GM18951 (cell line): ENCODE measurements around the gene CROCC2.

Experiments used
- POLR2A ChIP-seq: IDR thresholded peaks from 4 replicates; pipeline ENCODE4 v1.6.1; 2011; ENCODE audit warnings: mild to moderate bottlenecking; ENCODE audit not compliant: insufficient read length, insufficient read depth; ENCODE audit errors: extremely low read depth
- in situ Hi-C: fragments of 300-500 bp; cut with MboI; formaldehyde crosslinking; loops from one replicate; pipeline ENCODE4 v1.12.0; 2022; ENCODE audit warnings: low sequenced_read_pairs, mixed read lengths, inconsistent platforms; ENCODE audit not compliant: unreplicated experiment

Gene CROCC2

GRCh38 chr2:240891492-240892340 lies 14.4 kb upstream of the CROCC2 start:
- in situ Hi-C loops, result no loop called here
- TF ChIP-seq POLR2A, result no peak

- in situ Hi-C loops, result no loop called here
Measured at GRCh38 chr2:240892356-240892755, 13.8 kb upstream of the CROCC2 start.

GRCh38 chr2:240892925-240893324 lies 13.2 kb upstream of the CROCC2 start:
- in situ Hi-C loops, result no loop called here
- no peak for TF ChIP-seq POLR2A

More at GRCh38 chr2:240892356-240892755, 13.8 kb upstream of the CROCC2 start:
- no peak for TF ChIP-seq POLR2A

- in situ Hi-C loops, result no loop called here
Measured at GRCh38 chr2:240893363-240893844, 12.7 kb upstream of the CROCC2 start.

GRCh38 chr2:240894006-240894405 lies 12.1 kb upstream of the CROCC2 start:
- in situ Hi-C loops, result no loop called here
- TF ChIP-seq POLR2A, result no peak

More at GRCh38 chr2:240893363-240893844, 12.7 kb upstream of the CROCC2 start:
- TF ChIP-seq POLR2A, result no peak

GRCh38 chr2:240894836-240895558 lies 11.1 kb upstream of the CROCC2 start:
- in situ Hi-C loops, result no loop called here
- no peak for TF ChIP-seq POLR2A

- in situ Hi-C loops, result no loop called here
- no peak for TF ChIP-seq POLR2A
Measured at GRCh38 chr2:240895656-240896388, 10.3 kb upstream of the CROCC2 start, which contains the start of gene MAB21L4. Gene MAB21L4, minus strand, starts transcription at chr2:240896156. Its CDS starts 159 bp downstream, at chr2:240895997.

- in situ Hi-C loops, result no loop called here
- TF ChIP-seq POLR2A, result no peak
Measured at GRCh38 chr2:240896394-240896793, 9.7 kb upstream of the CROCC2 start.

- in situ Hi-C loops, result no loop called here
Measured at GRCh38 chr2:240896871-240897692, 9.1 kb upstream of the CROCC2 start.

GRCh38 chr2:240898108-240898730 lies 7.9 kb upstream of the CROCC2 start:
- TF ChIP-seq POLR2A, result no peak
- in situ Hi-C loops, result no loop called here

More at GRCh38 chr2:240896871-240897692, 9.1 kb upstream of the CROCC2 start:
- TF ChIP-seq POLR2A, result no peak

GRCh38 chr2:240898731-240899467 lies 7.2 kb upstream of the CROCC2 start:
- in situ Hi-C loops, result no loop called here
- no peak for TF ChIP-seq POLR2A
